ENCODE measurements around the gene ZNF652.

- TF ChIP-seq CTCF (IDR thresholded peaks at IDR 0.05; ENCODE audit: low read depth, low read length, poor library complexity, severe bottlenecking): no peak
- TF ChIP-seq EZH2phosphoT487 (IDR thresholded peaks at IDR 0.05; ENCODE audit: borderline replicate concordance, low read length): no peak
These were observed 9.4 kb downstream of the ZNF652 start for GRCh38 chr17:49352587-49353154.
